Suprapubic skin (tissue), 3 donors: ENCODE results near the gene TNS1.

Experiments
- POLR2AphosphoS5 ChIP-seq, 3 donors: sonication (generic); formaldehyde crosslinking; IDR thresholded peaks; one replicate each; pipeline ENCODE4 v1.6.1; 2017; ENCODE audit warnings: antibody characterized with exemption in 3 of 3
- TF ChIP-seq, protein P1 (sequence below), 2 donors: fragments of 200-600 bp in 1 of 2; fragments of 450-650 bp in 1 of 2; sonication (generic) in 1 of 2; IDR thresholded peaks; one replicate each; pipeline ENCODE4 v1.5.1; 2016 to 2019; ENCODE audit warnings: antibody characterized with exemption in 2 of 2, mild to moderate bottlenecking in 1 of 2, moderate library complexity in 1 of 2

DNA sequence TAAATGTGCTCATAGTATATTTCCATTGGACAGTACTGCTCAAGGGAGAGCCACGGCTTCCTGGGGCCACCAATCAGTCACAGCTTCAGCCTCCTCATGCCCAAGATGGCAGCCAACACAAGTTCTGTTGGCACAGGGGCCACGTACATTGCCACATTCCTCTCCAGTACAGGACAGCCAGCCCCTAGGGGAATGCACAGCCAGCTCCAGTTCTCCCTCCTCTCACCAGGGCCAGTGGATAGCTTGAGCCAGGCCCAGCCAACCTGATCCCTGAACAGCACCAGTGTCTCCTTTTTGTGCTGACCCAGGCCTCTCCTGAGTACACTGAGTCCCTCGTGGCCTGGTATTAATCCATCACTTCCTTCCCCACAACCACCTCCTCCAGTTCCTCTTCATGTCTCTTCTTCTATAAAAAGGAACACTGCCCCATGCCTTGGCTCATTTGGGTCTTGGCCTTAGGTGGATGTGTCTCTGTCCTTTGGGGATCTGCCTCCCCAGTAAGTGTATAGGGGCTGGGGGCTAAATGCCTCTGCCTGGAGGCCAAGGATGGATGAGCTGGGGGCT is 168.7 kb downstream of the TNS1 start:
- TF ChIP-seq, protein P1, sequence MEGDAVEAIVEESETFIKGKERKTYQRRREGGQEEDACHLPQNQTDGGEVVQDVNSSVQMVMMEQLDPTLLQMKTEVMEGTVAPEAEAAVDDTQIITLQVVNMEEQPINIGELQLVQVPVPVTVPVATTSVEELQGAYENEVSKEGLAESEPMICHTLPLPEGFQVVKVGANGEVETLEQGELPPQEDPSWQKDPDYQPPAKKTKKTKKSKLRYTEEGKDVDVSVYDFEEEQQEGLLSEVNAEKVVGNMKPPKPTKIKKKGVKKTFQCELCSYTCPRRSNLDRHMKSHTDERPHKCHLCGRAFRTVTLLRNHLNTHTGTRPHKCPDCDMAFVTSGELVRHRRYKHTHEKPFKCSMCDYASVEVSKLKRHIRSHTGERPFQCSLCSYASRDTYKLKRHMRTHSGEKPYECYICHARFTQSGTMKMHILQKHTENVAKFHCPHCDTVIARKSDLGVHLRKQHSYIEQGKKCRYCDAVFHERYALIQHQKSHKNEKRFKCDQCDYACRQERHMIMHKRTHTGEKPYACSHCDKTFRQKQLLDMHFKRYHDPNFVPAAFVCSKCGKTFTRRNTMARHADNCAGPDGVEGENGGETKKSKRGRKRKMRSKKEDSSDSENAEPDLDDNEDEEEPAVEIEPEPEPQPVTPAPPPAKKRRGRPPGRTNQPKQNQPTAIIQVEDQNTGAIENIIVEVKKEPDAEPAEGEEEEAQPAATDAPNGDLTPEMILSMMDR (IDR thresholded peaks at IDR 0.05) = no peak
- TF ChIP-seq POLR2AphosphoS5 (IDR thresholded peaks at IDR 0.05) = no peak
